Endothelial cell of umbilical vein (primary cell): ENCODE data around the gene LRP3. TPM values are rescaled to one million over a fixed set of nuclear protein-coding genes. Genes with fewer than 3 reads are reported as not detected.

Experiments used
- BruUV-seq: library from RNA; stranded (reverse); fragments of 400-500 nt; replicated peaks from 2 replicates; lab custom pipeline; 2021; lab: Mats Ljungman, UMichigan
- CTCF ChIA-PET: fragments of 300-600, 350-600 bp; sonication (Branson Sonifier 250); formaldehyde crosslinking; loops from one replicate; lab custom pipeline; 2021; ENCODE audit warnings: antibody characterized with exemption, inconsistent platforms; lab: Charles Lee
- POLR2A ChIA-PET: fragments of 300-600, 350-600 bp; sonication (Branson Sonifier 250); formaldehyde crosslinking; loops from one replicate; lab custom pipeline; 2021; ENCODE audit warnings: antibody characterized with exemption, inconsistent platforms; lab: Charles Lee
- DNase-seq: peaks from one replicate; pipeline ENCODE4 v3.0.0-alpha.2; 2011; ENCODE audit warnings: low read depth, low spot score
- FAIRE-seq: peaks from 2 replicates; lab custom pipeline; 2011; peaks lifted over from hg19 to GRCh38; lab: Jason Lieb, UNC
- H2AFZ ChIP-seq: 2 replicates; pipeline ENCODE4 v1.6.0; 2012; ENCODE audit warnings: low read depth, low read length, control low read depth, inconsistent platforms
- H3K27ac ChIP-seq: 2 replicates; pipeline ENCODE4 v1.5.1; 2011; ENCODE audit warnings: low read depth, mild to moderate bottlenecking, control low read depth, low read length, moderate library complexity; ENCODE audit not compliant: insufficient read depth
- H3K27me3 ChIP-seq, 2 experiments: 2 replicates each; pipeline versions ENCODE4 v1.6.0 to v1.6.1; 2011; ENCODE audit warnings: low read length in 2 of 2, mixed read lengths in 1 of 2; ENCODE audit not compliant: control insufficient read depth in 2 of 2, insufficient read depth in 2 of 2
- H3K36me3 ChIP-seq, 2 experiments: 2 replicates in 1 of 2; 3 replicates in 1 of 2; pipeline ENCODE4 v1.5.1; 2011; ENCODE audit warnings: low read length in 2 of 2, mild to moderate bottlenecking in 1 of 2, moderate library complexity in 1 of 2; ENCODE audit not compliant: control insufficient read depth in 2 of 2, insufficient read depth in 2 of 2; ENCODE audit errors: extremely low read depth in 1 of 2
- H3K4me1 ChIP-seq: 3 replicates; pipeline ENCODE4 v1.5.1; 2011; ENCODE audit warnings: mild to moderate bottlenecking, low read length; ENCODE audit not compliant: control insufficient read depth, insufficient read depth; ENCODE audit errors: extremely low read depth
- H3K4me2 ChIP-seq: 2 replicates; pipeline ENCODE4 v1.6.1; 2011; ENCODE audit warnings: low read length, control low read depth, mixed read lengths; ENCODE audit not compliant: insufficient read depth
- H3K4me3 ChIP-seq, 3 experiments: fragments of 200-600 bp in 1 of 3; sonication (generic), shearing (Covaris generic) in 1 of 3; replicated peaks in 1 of 3; 2 replicates each; pipeline ENCODE4 v1.5.1; 2011 to 2016; ENCODE audit warnings: control low read depth in 3 of 3, low read length in 3 of 3, mild to moderate bottlenecking in 2 of 3, inconsistent platforms in 1 of 3, low read depth in 1 of 3, moderate library complexity in 1 of 3; ENCODE audit not compliant: insufficient read depth in 1 of 3
- H3K79me2 ChIP-seq: 2 replicates; pipeline ENCODE4 v1.6.0; 2012; ENCODE audit warnings: low read length, inconsistent platforms; ENCODE audit not compliant: control insufficient read depth, insufficient read depth
- H3K9ac ChIP-seq: replicated peaks from 2 replicates; pipeline ENCODE3; 2011; ENCODE audit warnings: low read length, control low read depth; ENCODE audit not compliant: insufficient read depth; ENCODE audit errors: extremely low read depth
- H3K9me1 ChIP-seq: replicated peaks from 3 replicates; pipeline ENCODE4 v1.6.0; 2011; ENCODE audit warnings: mild to moderate bottlenecking, low read length; ENCODE audit not compliant: control insufficient read depth, insufficient read depth; ENCODE audit errors: extremely low read depth
- H3K9me3 ChIP-seq: replicated peaks from 2 replicates; pipeline ENCODE4 v1.5.1; 2012; ENCODE audit warnings: low read length, inconsistent platforms; ENCODE audit not compliant: control insufficient read depth, insufficient read depth
- H4K20me1 ChIP-seq: replicated peaks from 2 replicates; pipeline ENCODE3; 2011; ENCODE audit warnings: mild to moderate bottlenecking, low read length; ENCODE audit not compliant: control insufficient read depth, insufficient read depth; ENCODE audit errors: extremely low read depth
- FOS ChIP-seq: IDR thresholded peaks from 2 replicates; pipeline ENCODE4 v1.6.1; 2011; ENCODE audit warnings: mild to moderate bottlenecking, low read length, moderate library complexity, borderline replicate concordance; ENCODE audit not compliant: insufficient read depth
- GATA2 ChIP-seq: IDR thresholded peaks from 2 replicates; pipeline ENCODE4 v1.7.0; 2011; ENCODE audit warnings: low read depth, mild to moderate bottlenecking, moderate library complexity, mixed read lengths, low read length; ENCODE audit not compliant: insufficient read length, insufficient read depth
- JUN ChIP-seq: IDR thresholded peaks from 2 replicates; pipeline ENCODE4 v1.6.1; 2011; ENCODE audit warnings: borderline replicate concordance, low read depth; ENCODE audit not compliant: insufficient read length, insufficient read depth
- MYC ChIP-seq: IDR thresholded peaks from one replicate; pipeline ENCODE4 v1.6.1; 2011; ENCODE audit warnings: mild to moderate bottlenecking, low read depth, low read length
- POLR2AphosphoS5 ChIP-seq: IDR thresholded peaks from 2 replicates; pipeline ENCODE4 v1.6.1; 2012; ENCODE audit warnings: low read depth, mild to moderate bottlenecking, control low read depth, low read length, moderate library complexity; ENCODE audit not compliant: insufficient read depth
- dilution Hi-C: fragments of 300-500 bp; cut with MboI; formaldehyde crosslinking; loops from one replicate; pipeline ENCODE4 v1.15.0; 2019; ENCODE audit warnings: low sequenced_read_pairs; ENCODE audit not compliant: extremely low pct_ligation_motif_present
- intact Hi-C: fragments of 100-400 bp; cut with micrococcal nuclease; formaldehyde crosslinking; loops from one replicate; pipeline ENCODE4 v1.10.0; 2022
- polyA plus RNA-seq, 4 experiments: library from polyadenylated mRNA; depleted of rRNA in 3 of 4; stranded (reverse) in 3 of 4; unstranded in 1 of 4; fragments of >200 nt; gene quantifications; 2 replicates each; pipeline versions ENCODE4 v1.2.1 to v1.2.3, GENCODE V29; 2011 to 2012; ENCODE audit warnings: missing spikeins in 1 of 4
- total RNA-seq: library from RNA; stranded (reverse); gene quantifications from 2 replicates; pipeline ENCODE4 v1.2.3, GENCODE V29; 2021
- TF ChIP-seq, protein P1 (sequence below): IDR thresholded peaks from 2 replicates; pipeline ENCODE4 v1.6.1; 2011; ENCODE audit not compliant: insufficient read depth, insufficient read length
- TF ChIP-seq, protein P2 (sequence below), 2 donors: IDR thresholded peaks; 1 replicate in 1 of 2; 2 replicates in 1 of 2; pipeline ENCODE4 v1.5.1; 2011; ENCODE audit warnings: low read length in 2 of 2, mild to moderate bottlenecking in 2 of 2, moderate library complexity in 2 of 2, control low read depth in 1 of 2, inconsistent platforms in 1 of 2, low read depth in 1 of 2; ENCODE audit not compliant: insufficient read depth in 1 of 2; ENCODE audit errors: extremely low read depth in 1 of 2

The LRP3 gene
- total and polyA plus RNA-seq, 2 donors (not counting 3 experiments of a cell fraction or from before 2014, with no cell fraction given), result 14.3 to 19.4 TPM

DNA sequence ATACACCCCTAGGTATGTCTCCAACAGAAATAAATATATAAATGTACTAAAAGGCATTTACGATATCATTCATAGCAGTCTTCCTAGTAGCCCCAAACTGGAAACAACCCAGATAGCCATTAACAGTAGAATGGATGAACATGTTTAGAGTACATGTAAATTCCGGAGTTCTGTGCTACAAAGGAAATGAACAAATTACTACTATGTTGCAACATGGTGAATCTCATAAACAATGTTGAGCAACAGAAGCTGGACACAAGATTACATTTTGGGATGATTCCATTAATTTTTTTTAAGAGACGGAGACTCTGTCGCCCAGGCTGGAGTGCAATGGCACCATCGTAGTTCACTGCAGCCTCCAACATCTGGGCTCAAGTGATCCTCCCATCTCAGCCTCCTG lies 37.4 kb downstream of the LRP3 start:
- no peak overlapping the region for H2AFZ ChIP-seq
- H3K4me3 ChIP-seq, result no peak overlapping the region
- no peaks in the 10 kb centered on the region for H3K79me2 ChIP-seq
- POLR2A ChIA-PET, result no interaction called here
- H3K4me1 ChIP-seq, result no peaks in the 10 kb centered on the region
- no peaks in the 10 kb centered on the region for H3K36me3 ChIP-seq
- no peak overlapping the region for H3K27ac ChIP-seq
- TF ChIP-seq POLR2AphosphoS5 (no peak), MYC (no peak), FOS (no peak), GATA2 (no peak), JUN (no peak)
- TF ChIP-seq, protein P1, sequence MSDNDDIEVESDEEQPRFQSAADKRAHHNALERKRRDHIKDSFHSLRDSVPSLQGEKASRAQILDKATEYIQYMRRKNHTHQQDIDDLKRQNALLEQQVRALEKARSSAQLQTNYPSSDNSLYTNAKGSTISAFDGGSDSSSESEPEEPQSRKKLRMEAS, result no peak
- TF ChIP-seq, protein P2, sequence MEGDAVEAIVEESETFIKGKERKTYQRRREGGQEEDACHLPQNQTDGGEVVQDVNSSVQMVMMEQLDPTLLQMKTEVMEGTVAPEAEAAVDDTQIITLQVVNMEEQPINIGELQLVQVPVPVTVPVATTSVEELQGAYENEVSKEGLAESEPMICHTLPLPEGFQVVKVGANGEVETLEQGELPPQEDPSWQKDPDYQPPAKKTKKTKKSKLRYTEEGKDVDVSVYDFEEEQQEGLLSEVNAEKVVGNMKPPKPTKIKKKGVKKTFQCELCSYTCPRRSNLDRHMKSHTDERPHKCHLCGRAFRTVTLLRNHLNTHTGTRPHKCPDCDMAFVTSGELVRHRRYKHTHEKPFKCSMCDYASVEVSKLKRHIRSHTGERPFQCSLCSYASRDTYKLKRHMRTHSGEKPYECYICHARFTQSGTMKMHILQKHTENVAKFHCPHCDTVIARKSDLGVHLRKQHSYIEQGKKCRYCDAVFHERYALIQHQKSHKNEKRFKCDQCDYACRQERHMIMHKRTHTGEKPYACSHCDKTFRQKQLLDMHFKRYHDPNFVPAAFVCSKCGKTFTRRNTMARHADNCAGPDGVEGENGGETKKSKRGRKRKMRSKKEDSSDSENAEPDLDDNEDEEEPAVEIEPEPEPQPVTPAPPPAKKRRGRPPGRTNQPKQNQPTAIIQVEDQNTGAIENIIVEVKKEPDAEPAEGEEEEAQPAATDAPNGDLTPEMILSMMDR (IDR thresholded peaks at IDR 0.05; ENCODE audit: extremely low read depth in 1 of 2, insufficient read depth in 1 of 2, low read depth in 1 of 2, low read length in 2 of 2), result no peak
- intact Hi-C loops (no loop called here), dilution Hi-C loops (no loop called here)
- FAIRE-seq, result no peak
- no TSS peak for BruUV-seq
- H3K9me1 ChIP-seq, result no peaks in the 10 kb centered on the region
- H4K20me1 ChIP-seq, result no peaks in the 10 kb centered on the region
- DNase-seq, result no peak
- H3K9ac ChIP-seq, result no peak overlapping the region
- peaks cover 9 to 18% of the 10 kb centered on the region in 2 experiments for H3K27me3 ChIP-seq
- CTCF ChIA-PET, result interaction anchor here (1.2 kb wide), 1 partner anchor 176 kb away, joined by 3 read pairs; no protein-coding TSS in a partner anchor
- no peaks in the 10 kb centered on the region for H3K9me3 ChIP-seq
- H3K4me2 ChIP-seq, result no peak overlapping the region
